Effector CD4-positive, alpha-beta T cell (primary cell): ENCODE measurements around the gene NAP1L4.
"Not testable (repeated sequence)": the region's sequence is repeated elsewhere in the genome, so short reads cannot be mapped to it uniquely, and the experiment has no call there.

Experiments used
- DNase-seq: peaks from one replicate; pipeline ENCODE4 v3.0.0-alpha.2; 2020

NAP1L4 gene

DNA sequence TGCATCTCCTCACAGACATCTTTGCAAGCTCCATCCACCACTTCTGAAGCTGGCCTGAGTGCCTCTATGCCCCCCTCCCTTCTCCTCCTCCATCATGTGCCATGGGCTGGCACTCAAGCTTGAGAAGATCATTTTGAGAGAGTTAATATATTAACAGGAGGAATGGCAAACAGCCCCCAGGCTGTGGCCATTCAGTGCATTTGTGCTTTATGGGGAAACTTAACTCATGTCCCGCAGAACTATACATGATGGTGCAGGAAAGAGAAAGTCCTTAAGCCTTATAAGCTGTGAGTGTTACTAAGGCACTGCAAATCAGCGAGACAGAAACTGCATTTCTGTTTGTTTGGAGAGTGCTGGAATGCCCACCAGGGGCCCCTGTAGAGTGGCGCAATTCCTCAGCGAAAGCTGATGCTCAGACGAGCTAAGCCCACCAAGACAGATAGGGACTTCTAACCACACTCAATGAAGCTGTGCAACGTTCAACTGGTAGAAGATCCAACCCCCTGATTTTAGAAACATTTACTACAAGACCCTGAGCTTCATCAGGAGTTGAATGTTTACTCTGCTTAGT lies 36.1 kb downstream of the NAP1L4 start:
- no peak for DNase-seq

DNA sequence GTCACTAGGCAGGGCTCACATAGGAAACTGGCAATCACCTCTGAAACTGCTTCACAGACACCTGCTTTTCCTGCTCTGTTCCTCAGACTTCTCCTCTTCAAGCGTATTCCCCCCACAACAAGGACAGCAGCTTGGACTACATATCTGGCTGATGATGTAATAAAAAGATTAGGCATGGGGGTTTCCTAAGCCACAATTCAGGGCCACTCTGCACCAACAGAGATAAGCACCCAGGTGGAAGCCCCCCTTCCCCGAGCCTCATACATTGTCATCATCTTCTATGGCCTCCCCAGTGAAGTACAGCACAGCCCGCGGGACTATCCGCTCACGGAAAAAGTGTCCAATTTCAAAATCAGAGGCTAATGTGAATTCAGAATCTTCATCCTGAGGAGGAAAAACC lies 37.9 kb downstream of the NAP1L4 start:
- no peak for DNase-seq

DNA sequence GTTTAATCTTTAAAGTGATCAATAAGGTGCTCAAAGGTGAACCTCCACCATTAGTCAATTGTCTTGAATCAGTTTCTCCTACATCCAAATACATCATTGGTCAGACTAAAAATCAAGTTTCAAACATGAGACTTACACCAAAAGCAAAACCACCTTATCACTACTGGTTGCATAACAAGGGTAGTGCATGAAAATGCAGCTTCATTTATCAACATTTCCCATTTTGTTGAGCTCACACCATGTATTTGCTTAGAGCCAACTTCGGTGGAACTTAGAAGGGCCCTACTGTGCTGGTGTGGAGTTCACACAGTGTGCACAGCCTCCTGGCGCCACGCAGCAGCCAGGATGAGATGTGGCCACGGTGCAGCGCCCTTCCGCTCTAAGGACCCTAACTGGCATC lies 39.8 kb downstream of the NAP1L4 start:
- DNase-seq = no peak

DNA sequence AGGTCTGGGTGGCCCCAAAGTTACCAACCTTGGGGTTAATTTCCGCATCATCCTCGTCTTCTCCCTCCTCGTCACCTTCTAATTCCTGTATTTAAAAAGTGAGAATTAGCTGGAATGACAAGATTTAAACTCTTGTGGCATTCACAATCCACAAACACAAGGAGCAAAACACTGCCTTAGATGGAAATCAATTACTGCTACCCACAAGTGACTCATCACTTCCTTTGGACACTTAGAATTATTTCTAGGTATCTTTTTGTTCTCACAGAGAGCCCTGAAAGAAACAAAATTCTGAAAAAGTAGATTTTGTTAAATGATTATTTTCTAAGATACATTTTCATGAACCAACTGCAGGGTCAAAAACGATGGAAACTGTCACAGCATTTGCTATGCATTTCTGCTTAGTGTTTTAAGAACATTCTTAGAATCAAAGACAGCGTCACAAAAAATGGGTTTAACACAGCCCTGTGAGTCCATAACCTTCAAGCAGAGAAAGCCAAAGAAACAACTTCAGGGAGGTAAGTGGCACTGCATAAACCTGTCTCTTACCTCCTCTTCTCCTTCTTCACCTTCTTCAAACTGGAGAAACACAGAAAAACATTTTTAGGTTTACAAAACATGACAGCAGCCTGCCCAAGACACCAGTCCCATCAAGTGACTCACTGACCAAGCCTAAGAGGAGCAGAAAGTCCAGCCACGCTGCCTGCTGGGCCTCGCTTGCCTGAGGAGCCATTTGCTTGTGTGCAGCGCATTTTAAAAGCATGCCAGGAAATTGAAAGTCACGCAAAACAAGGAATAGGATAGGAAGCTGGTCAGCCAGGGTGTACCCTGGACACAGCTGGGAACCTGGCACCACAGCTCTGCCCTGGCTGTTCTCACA lies 40.7 kb downstream of the NAP1L4 start:
- DNase-seq = no peak

DNA sequence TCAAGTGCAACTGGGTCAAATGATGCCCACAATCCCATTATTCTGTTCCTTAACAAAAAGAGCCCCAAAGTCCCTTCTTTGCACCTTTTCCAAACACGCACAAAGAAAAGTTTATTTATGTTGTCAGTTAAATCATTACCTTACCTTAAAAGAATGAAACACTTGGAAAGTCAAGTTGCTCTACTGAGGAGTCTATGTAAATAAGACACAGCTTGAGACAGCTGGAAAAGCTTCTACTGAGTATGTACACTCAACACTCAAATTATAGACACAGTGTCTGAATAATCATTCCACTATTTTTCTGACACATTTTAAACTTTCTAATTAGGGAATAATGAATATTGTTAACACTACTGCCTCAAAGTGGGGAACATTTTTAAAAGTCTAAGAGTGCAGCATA lies 41.3 kb downstream of the NAP1L4 start:
- DNase-seq = no peak

DNA sequence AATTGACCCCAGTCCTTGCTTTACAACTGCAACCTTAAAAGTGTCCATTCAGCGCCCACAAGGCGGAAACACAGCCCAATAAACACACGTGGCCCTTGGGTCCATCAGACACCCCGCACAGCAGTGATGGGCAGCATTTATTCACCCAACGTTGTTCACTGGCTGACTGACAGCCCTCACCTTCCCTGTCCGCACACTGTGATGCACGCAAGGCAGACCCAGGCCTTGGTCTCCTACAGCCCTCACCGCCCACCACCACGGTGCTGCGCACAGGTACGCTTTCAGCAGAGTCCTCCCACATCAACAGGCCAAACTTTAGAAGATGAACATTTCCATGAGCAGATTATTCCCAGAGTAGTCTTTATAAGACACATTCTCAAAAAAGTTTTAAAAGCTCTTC lies 42.2 kb downstream of the NAP1L4 start:
- no peak for DNase-seq

DNA sequence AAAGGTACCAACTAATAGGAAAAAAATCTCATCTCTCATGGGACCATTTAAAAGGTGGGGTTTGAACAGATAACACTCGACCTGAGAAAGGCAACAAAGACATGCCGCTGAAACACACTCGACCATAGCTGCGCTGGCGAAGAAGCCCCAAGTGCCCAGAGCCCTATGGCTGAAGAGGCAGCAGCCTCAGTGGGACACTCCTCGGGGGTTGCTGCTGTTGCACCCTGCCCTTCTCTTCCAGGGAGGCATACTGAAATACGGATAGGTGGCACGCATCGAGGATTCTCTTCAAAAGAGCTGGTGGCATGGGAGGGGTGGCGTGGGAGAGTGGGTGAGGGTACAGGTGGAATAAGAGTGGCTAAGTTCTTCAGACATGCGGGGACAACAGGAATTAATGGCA lies 44.4 kb downstream of the NAP1L4 start:
- DNase-seq = no peak

DNA sequence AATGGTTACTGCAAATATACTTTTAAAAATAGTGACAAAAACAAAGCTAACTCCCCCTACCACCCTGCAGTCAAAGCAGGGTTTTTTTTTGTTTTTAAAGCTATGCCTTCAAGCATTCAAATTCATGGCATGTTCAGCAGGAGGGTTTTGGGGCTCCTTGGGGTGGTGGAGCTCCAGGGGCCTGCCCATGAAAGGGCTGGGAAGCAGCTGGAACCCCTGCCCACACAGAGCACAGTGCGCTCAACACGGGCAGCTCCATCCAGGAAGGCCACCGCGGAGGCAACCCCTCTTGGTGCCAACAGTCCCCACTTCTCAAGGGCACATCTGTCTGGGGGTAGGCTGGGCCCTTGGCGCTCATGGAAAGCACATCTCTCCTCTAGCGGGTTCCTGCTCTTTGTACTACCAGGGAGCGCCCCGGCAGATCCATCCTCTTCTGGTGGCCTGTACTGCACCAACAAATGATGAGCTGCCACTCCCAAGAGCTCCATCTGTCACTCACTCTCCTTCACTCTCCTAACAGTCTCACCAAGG lies 46.3 kb downstream of the NAP1L4 start:
- DNase-seq = no peak

DNA sequence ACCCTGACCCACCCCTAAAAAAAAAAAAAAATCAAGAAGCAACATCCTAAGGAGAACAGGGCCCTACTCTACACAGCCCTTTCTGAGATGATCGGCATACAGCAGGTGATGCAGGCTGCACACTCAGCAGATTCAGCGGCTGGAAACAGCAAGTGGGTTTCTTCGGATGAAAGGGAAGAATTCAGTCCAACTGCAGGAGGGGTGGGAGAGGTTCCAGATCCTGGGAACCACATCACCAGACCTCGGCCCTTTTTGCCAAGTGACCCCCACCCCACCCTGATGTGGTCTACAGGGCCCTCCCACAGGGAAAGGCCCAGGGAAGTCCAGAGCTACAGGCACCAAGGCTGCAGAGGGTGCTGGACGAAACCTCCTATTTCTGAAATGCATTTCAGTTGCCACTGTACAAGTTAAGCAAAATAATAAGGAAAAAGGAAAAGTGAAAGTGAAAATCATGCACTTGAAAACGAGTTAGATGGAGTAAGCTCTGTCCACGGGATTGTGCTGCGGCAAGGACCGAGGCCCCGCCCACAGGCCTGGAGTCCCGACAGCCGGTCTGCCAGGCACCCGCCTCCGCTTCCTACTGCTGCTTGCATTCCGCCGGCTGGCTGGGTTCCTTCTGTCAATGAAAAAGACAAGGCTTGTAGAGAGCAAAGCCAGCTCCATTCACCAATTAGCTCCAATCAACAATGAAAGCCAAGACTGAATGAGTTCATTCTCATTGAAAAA lies 46.9 kb downstream of the NAP1L4 start:
- peak; percentile 26 for DNase-seq

DNA sequence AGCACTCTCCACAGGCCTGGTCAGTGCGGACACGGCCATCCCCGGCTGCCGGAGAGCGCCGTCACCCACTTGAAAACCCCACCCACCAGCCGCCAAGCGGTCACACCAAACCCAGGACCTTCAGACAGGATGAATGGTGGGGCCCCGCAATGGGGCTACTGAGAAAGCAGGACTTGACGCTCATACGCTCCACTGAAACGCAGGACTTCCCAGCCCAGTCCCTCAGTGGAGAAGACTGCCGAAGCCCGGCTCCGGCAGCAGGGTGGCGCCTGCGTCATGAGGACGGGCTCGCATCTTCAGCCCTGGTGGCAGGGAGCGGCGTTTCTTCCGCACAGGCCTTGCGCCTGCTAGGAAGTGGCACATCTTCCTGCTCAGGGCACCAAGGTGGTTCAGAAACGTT lies 47.6 kb downstream of the NAP1L4 start:
- DNase-seq = no peak

DNA sequence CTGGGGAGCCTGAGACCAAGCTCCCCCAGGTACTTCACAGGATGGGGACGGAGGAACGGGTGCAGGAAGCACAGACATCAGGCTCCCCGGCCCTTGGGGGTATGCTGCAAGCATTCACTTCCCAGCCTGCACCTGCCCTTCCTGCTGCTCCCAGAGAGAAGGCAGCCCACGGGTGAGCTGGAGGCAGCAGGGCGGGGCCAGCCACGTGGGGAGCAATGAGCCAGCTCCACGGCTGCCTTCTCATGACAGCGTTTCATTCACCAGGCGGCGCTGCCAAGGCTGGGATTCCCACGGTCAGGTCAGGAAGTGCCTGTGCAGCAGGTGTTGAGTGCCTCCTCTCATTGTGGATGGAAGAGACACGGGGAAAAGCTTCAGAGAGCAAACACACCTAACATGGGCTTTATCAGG lies 48.4 kb downstream of the NAP1L4 start:
- no peak for DNase-seq

DNA sequence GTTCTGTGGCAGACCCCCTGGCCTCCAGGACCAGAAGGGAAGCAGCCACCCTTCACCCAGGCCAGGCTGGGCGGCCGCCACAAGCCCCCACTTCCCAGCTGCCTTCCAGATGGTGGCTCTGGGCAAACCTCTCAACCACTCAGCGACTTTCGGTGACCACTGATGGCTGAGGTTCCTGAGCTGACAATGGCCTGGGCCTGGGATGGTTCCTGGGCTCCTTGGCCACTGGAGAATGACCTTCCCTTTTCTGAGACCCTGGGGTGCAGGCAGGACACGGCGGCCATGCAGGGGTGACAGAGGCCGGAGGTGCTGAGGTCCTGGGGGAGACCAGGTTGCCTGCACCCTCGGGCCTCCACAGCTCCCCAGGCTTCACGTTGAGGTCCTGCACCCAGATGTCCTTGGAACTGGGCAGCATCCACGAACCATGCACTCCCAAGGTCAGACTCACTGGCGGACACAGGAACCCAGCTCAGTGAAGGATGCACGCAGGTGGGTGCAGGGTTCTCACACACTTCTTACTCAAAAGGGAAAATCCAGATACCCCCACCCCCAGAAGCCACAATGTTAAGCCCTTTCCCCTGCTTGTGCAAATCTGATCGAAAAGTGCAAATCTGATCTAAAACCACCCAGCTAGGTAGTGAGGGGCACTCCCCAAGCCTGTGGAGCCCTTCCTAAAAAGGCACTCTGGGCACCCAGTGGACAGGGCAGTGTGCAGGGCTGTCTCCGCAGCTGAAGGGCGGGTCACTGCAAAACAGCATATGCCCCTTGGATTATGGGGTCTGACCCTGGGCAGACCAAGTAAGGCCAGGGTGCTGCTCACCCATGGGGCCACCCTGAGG lies 49.0 kb downstream of the NAP1L4 start:
- DNase-seq = no peak

DNA sequence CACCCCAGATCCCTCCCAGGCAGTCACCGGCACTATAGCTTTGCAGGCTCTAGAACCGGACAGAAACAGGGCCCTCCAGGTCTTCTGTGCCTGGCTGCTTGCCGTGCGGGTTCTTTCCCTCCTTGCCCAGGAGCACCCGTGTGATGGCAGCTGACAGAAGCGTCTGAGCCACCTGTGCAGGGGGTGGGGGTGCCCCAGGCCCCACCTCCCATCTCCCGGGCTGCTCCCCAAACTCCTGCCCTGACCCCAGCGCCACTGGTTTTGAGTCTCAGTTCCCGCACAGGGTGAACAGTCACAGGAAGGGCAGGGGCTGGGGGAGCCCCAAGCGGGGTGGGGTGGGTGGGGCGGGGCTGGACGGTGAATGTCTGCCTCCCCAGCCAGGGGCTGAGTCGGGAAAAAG lies 49.7 kb downstream of the NAP1L4 start:
- DNase-seq = no peak

DNA sequence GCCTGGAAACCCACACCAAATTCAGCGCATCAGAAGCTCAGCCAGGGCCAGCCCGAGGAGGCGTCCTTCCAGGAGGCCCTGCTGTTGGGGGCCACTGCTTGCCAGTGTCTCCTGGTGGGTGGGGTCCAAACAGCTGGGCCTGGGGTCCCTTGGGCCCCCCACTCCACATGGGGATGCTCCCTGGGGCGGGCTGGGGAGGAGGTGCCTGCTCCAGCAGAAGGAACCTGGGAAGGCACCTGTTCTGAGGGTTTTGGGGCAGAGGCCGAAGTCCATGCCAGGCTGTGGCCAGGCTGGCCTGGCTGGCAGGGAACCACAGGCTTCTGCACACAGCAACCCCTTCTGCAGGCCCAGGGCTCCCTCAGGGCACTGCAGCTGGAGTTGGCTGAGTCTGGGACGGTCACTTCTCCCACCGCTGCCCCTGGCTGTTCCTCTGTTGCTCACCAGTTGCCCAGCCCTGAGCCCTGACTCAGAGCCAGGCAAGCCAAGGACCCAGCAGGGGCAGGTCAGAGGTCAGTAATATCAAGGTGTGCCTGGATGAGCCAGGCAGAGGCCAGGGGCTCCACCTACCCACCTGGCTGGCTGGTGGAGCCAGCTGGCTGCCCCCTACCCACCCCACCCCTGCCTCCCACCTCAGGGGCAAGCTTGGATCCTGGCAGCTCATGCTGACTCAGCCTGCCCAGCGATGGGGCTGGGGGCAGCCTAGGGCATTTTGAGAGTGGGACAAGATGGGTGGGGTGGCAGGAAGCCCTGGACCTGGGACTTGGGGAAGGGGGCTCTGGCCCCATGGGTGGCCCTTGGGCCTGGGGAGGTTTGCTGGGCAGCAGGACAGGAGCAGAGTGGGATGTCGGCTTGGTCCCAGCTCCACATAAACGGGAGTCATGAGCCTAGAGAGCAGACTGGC lies 51.0 kb downstream of the NAP1L4 start:
- DNase-seq = no peak

DNA sequence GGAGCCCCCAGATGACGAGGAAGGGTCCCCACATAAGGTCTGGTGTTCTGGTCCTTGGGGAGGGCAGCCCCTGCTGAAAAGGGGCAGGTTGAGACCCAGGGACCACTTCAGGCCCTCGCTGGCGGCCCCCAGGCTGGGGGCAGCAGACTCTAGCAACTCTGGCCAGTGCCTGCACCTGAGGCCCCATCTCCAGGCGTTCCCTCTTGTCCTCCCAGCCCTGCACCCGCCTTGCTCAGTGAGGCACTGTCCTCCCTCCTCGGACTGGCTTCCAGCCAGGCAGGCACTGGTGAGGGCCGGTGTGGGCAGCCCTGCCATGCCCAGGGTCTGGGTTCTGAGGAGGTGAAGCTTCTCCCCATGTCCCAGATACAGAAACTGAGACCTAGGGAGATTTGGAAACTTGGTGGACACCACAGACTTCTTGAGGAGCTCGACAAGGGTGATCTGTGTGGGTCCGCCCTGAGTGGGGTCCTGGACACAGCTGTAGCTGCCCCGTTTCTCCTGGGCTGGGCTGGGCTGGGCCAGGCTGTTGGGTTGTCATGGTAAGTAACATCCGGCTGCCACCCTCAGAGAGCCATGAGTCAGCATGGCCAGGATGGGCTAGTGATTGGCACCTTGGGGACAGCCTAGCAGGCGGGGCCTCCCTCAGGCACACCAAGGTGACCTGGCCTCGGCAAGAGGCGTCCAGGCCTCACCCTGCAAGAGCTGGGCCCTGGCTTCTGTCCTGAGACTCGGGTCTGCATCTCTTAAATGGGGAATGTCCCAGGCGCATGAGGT lies 51.8 kb downstream of the NAP1L4 start:
- DNase-seq = no peak

DNA sequence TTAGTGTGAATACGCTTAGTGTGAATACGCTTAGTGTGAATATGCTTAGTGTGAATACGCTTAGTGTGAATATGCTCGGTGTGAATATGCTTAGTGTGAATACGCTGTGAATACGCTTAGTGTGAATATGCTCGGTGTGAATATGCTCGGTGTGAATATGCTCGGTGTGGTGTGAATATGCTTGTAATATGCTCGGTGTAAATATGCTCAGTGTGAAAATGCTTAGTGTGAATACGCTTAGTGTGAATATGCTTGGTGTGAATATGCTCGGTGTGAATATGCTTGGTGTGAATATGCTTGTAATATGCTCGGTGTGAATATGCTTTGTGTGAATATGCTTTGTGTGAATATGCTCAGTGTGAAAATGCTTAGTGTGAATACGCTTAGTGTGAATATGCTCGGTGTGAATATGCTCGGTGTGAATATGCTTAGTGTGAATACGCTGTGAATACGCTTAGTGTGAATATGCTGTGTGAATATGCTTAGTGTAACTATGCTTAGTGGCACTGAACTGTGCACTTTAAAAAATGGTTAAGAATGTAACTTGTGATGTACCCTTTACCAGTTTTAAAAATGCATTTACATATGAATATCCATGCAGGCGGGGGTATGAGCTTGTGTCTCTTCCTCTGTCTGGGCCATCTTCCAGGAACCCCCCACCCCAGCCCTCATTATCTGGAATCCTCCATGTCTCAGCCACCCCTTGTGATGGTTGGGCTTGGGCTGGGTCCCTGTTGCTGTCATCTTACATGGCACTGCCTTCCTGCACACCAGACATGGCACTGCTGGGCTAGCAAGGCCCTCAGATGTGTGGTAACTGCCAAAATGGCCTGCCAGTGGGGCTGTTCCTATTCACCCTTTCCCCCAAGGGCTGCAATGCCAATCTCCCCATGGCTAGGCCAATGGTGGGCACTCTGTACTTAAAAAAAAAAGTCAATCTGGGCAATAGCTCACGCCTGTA lies 53.4 kb downstream of the NAP1L4 start:
- DNase-seq = not testable (repeated sequence)

DNA sequence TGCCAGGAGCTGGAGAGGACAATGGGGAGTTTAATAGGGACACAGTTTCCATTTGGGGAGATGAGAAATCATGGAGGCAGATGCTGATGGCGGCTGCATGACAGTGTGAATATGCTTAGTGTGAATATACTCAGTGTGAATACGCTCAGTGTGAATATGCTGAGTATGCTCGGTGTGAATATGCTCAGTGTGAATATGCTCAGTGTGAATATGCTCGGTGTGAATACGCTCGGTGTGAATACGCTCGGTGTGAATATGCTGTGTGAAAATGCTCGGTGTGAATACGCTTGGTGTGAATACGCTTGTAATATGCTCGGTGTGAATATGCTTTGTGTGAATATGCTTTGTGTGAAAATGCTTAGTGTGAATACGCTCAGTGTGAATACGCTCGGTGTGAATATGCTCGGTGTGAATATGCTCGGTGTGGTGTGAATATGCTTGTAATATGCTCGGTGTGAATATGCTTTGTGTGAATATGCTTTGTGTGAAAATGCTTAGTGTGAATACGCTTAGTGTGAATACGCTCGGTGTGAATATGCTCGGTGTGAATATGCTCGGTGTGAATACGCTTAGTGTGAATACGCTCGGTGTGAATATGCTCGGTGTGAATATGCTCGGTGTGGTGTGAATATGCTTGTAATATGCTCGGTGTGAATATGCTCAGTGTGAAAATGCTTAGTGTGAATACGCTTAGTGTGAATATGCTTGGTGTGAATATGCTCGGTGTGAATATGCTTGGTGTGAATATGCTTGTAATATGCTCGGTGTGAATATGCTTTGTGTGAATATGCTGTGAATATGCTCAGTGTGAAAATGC lies 54.3 kb downstream of the NAP1L4 start:
- DNase-seq = not testable (repeated sequence)

DNA sequence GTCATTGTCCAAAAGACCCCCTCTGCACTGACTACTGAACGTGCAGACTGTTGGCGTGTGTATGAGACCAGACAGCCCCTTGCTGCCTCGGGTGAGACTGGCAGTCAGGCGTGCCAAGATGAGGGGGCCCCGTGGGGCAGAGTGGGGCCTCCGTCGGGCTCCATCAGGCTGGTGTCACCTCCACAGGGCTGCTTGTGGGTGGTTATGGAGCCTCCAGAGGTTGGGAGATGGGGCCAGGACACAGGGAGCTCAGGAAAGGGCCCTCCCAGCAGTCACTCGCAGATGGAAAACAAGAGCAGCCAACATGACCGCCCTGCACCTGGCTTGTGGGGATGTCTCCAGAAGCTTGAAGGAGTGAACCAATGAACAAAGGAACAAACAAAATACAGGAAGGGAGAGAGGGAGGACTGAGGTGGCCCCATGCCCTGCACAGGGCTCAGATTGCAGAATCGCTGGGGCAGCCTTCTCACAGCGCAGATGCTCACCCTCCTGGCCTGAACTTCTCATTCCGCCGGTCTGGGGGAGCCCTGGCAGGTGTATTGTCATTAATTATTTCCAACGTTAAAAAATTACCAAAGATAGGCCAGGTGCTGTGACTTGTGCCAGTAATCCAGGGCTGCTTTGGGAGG lies 57.4 kb downstream of the NAP1L4 start:
- no peak for DNase-seq
